BLaER1 treated with 17β-estradiol and CSF1 and Interleukin-3, amounts not matched to agents 10 nM and 100 nM (cell line): ENCODE results near the gene PLEKHA6.

ENCODE experiments used
- H3K27ac ChIP-seq, 11 experiments: shearing (Covaris generic); formaldehyde crosslinking; 2 replicates each; pipeline ENCODE4 v1.8.1; 2022
- H3K27me3 ChIP-seq, 11 experiments: shearing (Covaris generic); formaldehyde crosslinking; 2 replicates each; pipeline ENCODE4 v1.8.1; 2022
- H3K36me3 ChIP-seq, 11 experiments: shearing (Covaris generic); formaldehyde crosslinking; 2 replicates each; pipeline ENCODE4 v1.8.1; 2022
- H3K4me1 ChIP-seq, 10 experiments: shearing (Covaris generic); formaldehyde crosslinking; 2 replicates each; pipeline ENCODE4 v1.8.1; 2022
- H3K4me2 ChIP-seq, 11 experiments: shearing (Covaris generic); formaldehyde crosslinking; 2 replicates each; pipeline ENCODE4 v1.8.1; 2022
- H3K4me3 ChIP-seq, 10 experiments: shearing (Covaris generic); formaldehyde crosslinking; 2 replicates each; pipeline ENCODE4 v1.8.1; 2022
- H3K9ac ChIP-seq, 11 experiments: shearing (Covaris generic); formaldehyde crosslinking; 2 replicates each; pipeline ENCODE4 v1.8.1; 2022
- H3K9me3 ChIP-seq, 11 experiments: shearing (Covaris generic); formaldehyde crosslinking; replicated peaks in 1 of 11; 2 replicates each; pipeline ENCODE4 v1.8.1; 2022
- H4K20me1 ChIP-seq, 11 experiments: shearing (Covaris generic); formaldehyde crosslinking; 2 replicates each; pipeline ENCODE4 v1.8.1; 2022
- Cebpa-rat ChIP-seq, 11 experiments: shearing (Covaris generic); IDR thresholded peaks; 2 replicates each; pipeline ENCODE4 v1.8.1; 2022

Gene PLEKHA6

GRCh38 chr1:204327359-204327758, 32.4 kb downstream of the PLEKHA6 start:
- H3K36me3 ChIP-seq, result no peaks in the 10 kb centered on the region
- H4K20me1 ChIP-seq, result no peaks in the 10 kb centered on the region
- peaks cover 0 to 21% (median 15%) of the 10 kb centered on the region in 10 experiments; a peak in 18 of 20 replicates for H3K4me1 ChIP-seq
- H3K4me3 ChIP-seq, result no peak overlapping the region
- H3K27ac ChIP-seq, result peak overlapping the region in 2 of 11 experiments; percentile 7; a peak in 2 of 22 replicates
- H3K4me2 ChIP-seq, result peak overlapping the region; percentile 10 to 83 (median 69); a peak in 21 of 22 replicates
- no peak for TF ChIP-seq Cebpa-rat (IDR thresholded peaks at IDR 0.05)
- no peaks in the 10 kb centered on the region for H3K9me3 ChIP-seq
- no peaks in the 10 kb centered on the region for H3K27me3 ChIP-seq
- H3K9ac ChIP-seq, result peak overlapping the region in 3 of 11 experiments; percentile 13 to 58 (median 35); a peak in 4 of 22 replicates

- Histone ChIP-seq H3K4me3 (no peak overlapping the region), H4K20me1 (no peaks in the 10 kb centered on the region), H3K4me1 (peaks cover 0 to 21% (median 15%) of the 10 kb centered on the region in 10 experiments; a peak in 18 of 20 replicates), H3K27me3 (no peaks in the 10 kb centered on the region), H3K9ac (peak overlapping the region in 1 of 11 experiments; percentile 13; a peak in 2 of 22 replicates), H3K27ac (peak overlapping the region in 2 of 11 experiments; percentile 7; a peak in 3 of 22 replicates), H3K9me3 (no peaks in the 10 kb centered on the region), H3K4me2 (peak overlapping the region; percentile 10 to 83 (median 69); a peak in 20 of 22 replicates), H3K36me3 (no peaks in the 10 kb centered on the region)
- no peak for TF ChIP-seq Cebpa-rat (IDR thresholded peaks at IDR 0.05)
Observed at GRCh38 chr1:204326771-204327300, 32.9 kb downstream of the PLEKHA6 start.

GRCh38 chr1:204325944-204326343, 33.8 kb downstream of the PLEKHA6 start:
- no peaks in the 10 kb centered on the region for H3K36me3 ChIP-seq
- no peak overlapping the region for H3K4me2 ChIP-seq
- H3K27ac ChIP-seq, result no peak overlapping the region
- no peaks in the 10 kb centered on the region for H3K27me3 ChIP-seq
- H3K4me3 ChIP-seq, result no peak overlapping the region
- no peak overlapping the region for H3K9ac ChIP-seq
- H4K20me1 ChIP-seq, result no peaks in the 10 kb centered on the region
- H3K4me1 ChIP-seq, result peaks cover 0 to 21% (median 15%) of the 10 kb centered on the region in 10 experiments; a peak in 18 of 20 replicates
- no peak for TF ChIP-seq Cebpa-rat (IDR thresholded peaks at IDR 0.05)
- no peaks in the 10 kb centered on the region for H3K9me3 ChIP-seq

GRCh38 chr1:204323887-204324286, 35.8 kb downstream of the PLEKHA6 start:
- Histone ChIP-seq H3K27me3 (no peaks in the 10 kb centered on the region), H3K4me3 (no peak overlapping the region), H3K36me3 (no peaks in the 10 kb centered on the region), H3K9me3 (no peaks in the 10 kb centered on the region), H3K4me2 (no peak overlapping the region), H3K4me1 (peaks cover 0 to 21% (median 15%) of the 10 kb centered on the region in 10 experiments; a peak in 18 of 20 replicates), H3K9ac (no peak overlapping the region), H3K27ac (no peak overlapping the region), H4K20me1 (no peaks in the 10 kb centered on the region)
- TF ChIP-seq Cebpa-rat (IDR thresholded peaks at IDR 0.05), result no peak

- Histone ChIP-seq H3K9ac (no peak overlapping the region), H3K27me3 (no peaks in the 10 kb centered on the region), H3K4me3 (no peak overlapping the region), H3K4me1 (peaks cover 0 to 10% (median 8%) of the 10 kb centered on the region in 10 experiments; a peak in 18 of 20 replicates), H3K36me3 (no peaks in the 10 kb centered on the region), H3K4me2 (no peak overlapping the region), H4K20me1 (no peaks in the 10 kb centered on the region), H3K27ac (no peak overlapping the region), H3K9me3 (no peaks in the 10 kb centered on the region)
- no peak for TF ChIP-seq Cebpa-rat (IDR thresholded peaks at IDR 0.05)
Observed at GRCh38 chr1:204322339-204322868, 37.3 kb downstream of the PLEKHA6 start.

- H3K9me3 ChIP-seq, result no peaks in the 10 kb centered on the region
- no peaks in the 10 kb centered on the region for H3K27me3 ChIP-seq
- no peaks in the 10 kb centered on the region for H4K20me1 ChIP-seq
- H3K36me3 ChIP-seq, result no peaks in the 10 kb centered on the region
- H3K9ac ChIP-seq, result no peak overlapping the region
- H3K4me3 ChIP-seq, result no peak overlapping the region
- no peak overlapping the region for H3K4me2 ChIP-seq
- H3K27ac ChIP-seq, result no peak overlapping the region
- H3K4me1 ChIP-seq, result peaks cover 0 to 4% (median 1%) of the 10 kb centered on the region in 10 experiments; a peak in 12 of 20 replicates
- TF ChIP-seq Cebpa-rat (IDR thresholded peaks at IDR 0.05), result no peak
Observed at GRCh38 chr1:204321665-204322064, 38.1 kb downstream of the PLEKHA6 start.

GRCh38 chr1:204321051-204321450, 38.7 kb downstream of the PLEKHA6 start:
- H3K9ac ChIP-seq, result no peak overlapping the region
- H3K4me2 ChIP-seq, result no peak overlapping the region
- H3K27ac ChIP-seq, result no peak overlapping the region

GRCh38 chr1:204320382-204320804, 39.3 kb downstream of the PLEKHA6 start:
- Histone ChIP-seq H3K4me2 (peak overlapping the region in 1 of 11 experiments; percentile 2; a peak in 1 of 22 replicates), H3K27me3 (no peaks in the 10 kb centered on the region), H3K9me3 (no peaks in the 10 kb centered on the region), H3K27ac (peak overlapping the region in 1 of 11 experiments; percentile 5; a peak in 1 of 22 replicates), H3K36me3 (no peaks in the 10 kb centered on the region), H3K4me1 (peaks cover 0 to 12% (median 10%) of the 10 kb centered on the region in 10 experiments; a peak in 9 of 20 replicates), H3K9ac (no peak overlapping the region), H3K4me3 (no peak overlapping the region), H4K20me1 (no peaks in the 10 kb centered on the region)
- no peak for TF ChIP-seq Cebpa-rat (IDR thresholded peaks at IDR 0.05)

More at GRCh38 chr1:204321051-204321450, 38.7 kb downstream of the PLEKHA6 start:
- H3K36me3 ChIP-seq, result no peaks in the 10 kb centered on the region
- H3K27me3 ChIP-seq, result no peaks in the 10 kb centered on the region
- no peak for TF ChIP-seq Cebpa-rat (IDR thresholded peaks at IDR 0.05)
- H3K9me3 ChIP-seq, result no peaks in the 10 kb centered on the region
- H4K20me1 ChIP-seq, result no peaks in the 10 kb centered on the region
- no peak overlapping the region for H3K4me3 ChIP-seq
- peaks cover 0 to 5% (median 4%) of the 10 kb centered on the region in 10 experiments; a peak in 8 of 20 replicates for H3K4me1 ChIP-seq

- Histone ChIP-seq H4K20me1 (no peaks in the 10 kb centered on the region), H3K4me3 (no peak overlapping the region), H3K4me1 (peaks cover 0 to 17% (median 11%) of the 10 kb centered on the region in 10 experiments; a peak in 11 of 20 replicates), H3K9ac (no peak overlapping the region), H3K4me2 (no peak overlapping the region), H3K27me3 (no peaks in the 10 kb centered on the region), H3K36me3 (no peaks in the 10 kb centered on the region), H3K9me3 (no peaks in the 10 kb centered on the region), H3K27ac (no peak overlapping the region)
- no peak for TF ChIP-seq Cebpa-rat (IDR thresholded peaks at IDR 0.05)
Observed at GRCh38 chr1:204319462-204319861, 40.3 kb downstream of the PLEKHA6 start.
